Epithelial cell of esophagus (primary cell): ENCODE results near the gene SERPINA1.
A peak's percentile ranks its signal among the peaks of the same experiment; 100 is the strongest.

Source experiments
- DNase-seq: peaks from one replicate; pipeline ENCODE4 v3.0.0; 2010; ENCODE audit warnings: low read depth
- H3K4me3 ChIP-seq: 2 replicates; pipeline ENCODE4 v1.5.1; 2011; ENCODE audit warnings: mild to moderate bottlenecking, low read length, control low read depth
- CTCF ChIP-seq: IDR thresholded peaks from 2 replicates; pipeline ENCODE4 v1.5.1; 2011; ENCODE audit warnings: low read depth, mild to moderate bottlenecking, low read length, control low read depth, inconsistent platforms; ENCODE audit not compliant: insufficient read depth; ENCODE audit errors: missing control alignments

Gene SERPINA1

DNA sequence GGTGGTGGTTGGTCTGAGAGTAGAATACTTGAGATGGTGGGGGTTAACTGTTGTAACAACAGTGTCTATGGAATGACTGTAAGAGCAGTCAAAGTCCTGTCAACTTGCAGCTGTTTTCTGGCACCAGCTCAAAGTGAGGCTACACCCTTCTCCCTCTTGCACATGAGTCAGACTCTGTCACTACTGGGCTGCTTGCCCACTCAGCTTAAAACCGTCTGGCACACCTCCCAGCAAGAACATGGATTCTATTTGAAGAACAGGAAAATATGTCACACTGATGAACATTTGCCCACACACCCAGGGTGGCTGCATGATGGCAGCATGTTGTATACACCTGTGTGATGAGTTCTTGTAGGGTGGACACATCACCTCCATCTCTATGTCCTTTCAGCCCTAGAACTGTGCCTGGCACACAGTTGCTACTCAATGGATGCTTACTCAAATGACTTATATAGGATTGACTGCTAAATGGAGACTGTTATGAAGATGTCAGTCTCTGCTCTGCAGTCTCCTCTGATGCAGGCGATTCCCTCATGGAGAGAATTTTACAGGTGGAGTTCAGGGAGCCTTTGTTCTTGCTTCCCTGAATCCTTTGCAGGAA is 46.0 kb downstream of the SERPINA1 start:
- no peak for TF ChIP-seq CTCF
- DNase-seq: peak; percentile 100
- peak overlapping the region; percentile 13 for H3K4me3 ChIP-seq

DNA sequence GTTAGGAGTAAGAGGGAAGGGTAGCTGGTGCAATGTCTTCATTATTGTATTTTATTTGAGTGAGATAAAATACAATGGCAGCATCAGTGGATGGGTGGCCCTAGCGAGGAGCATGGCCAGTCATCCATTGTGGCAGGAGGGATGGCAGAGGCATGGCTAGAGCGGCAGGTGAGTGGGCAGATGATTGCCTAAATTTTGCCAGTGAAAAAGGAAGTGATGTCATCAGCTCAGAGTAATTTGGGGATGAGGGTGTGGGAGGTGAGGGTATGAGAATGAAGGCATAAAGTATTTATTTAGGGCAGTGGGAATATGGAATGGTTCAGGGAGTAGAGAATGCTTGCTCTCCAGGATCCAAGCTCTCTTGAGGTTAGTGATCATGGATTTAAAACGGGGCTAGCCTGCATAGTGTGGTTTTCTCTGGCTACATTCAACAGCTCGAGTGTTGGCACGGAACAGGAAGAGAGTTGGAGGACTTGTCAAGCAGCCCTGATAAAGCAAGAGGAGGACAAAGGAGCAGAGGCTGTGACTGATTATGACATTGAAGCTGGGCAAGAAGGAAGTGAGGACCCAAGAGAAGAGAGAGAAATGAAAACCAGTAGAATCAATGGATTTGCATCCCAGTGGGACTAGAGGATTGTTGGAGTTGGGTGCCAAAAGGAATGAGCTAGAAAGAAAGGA is 46.6 kb downstream of the SERPINA1 start:
- no peak for DNase-seq
- TF ChIP-seq CTCF: no peak
- peak overlapping the region; percentile 13 for H3K4me3 ChIP-seq

- no peak for DNase-seq
- no peak for TF ChIP-seq CTCF
- no peak overlapping the region for H3K4me3 ChIP-seq
These were observed 47.9 kb downstream of the SERPINA1 start for GRCh38 chr14:94340533-94340932.

DNA sequence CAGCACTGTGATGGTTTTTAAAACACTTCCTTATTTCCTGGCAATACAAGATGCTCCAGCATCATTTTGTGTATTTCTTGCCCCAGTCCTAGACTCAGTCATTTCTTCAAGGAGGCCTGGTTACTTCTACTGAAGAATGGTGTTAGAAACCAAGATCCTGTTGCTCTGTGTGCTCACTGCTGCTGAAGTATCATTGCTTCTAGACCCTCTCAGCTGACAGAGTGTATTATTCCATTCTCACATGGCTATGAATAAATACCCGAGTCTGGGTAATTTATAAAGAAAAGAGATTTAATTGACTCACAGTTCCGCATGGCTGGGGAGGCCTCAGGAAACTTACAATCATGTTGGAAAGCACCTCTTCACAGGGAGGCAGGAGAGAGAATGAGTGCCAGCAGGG is 50.4 kb downstream of the SERPINA1 start:
- H3K4me3 ChIP-seq: no peak overlapping the region
- no peak for DNase-seq
- no peak for TF ChIP-seq CTCF

- no peak for TF ChIP-seq CTCF
- peak; percentile 32 for DNase-seq
- no peak overlapping the region for H3K4me3 ChIP-seq
These were observed 51.1 kb downstream of the SERPINA1 start for GRCh38 chr14:94337274-94337673.

DNA sequence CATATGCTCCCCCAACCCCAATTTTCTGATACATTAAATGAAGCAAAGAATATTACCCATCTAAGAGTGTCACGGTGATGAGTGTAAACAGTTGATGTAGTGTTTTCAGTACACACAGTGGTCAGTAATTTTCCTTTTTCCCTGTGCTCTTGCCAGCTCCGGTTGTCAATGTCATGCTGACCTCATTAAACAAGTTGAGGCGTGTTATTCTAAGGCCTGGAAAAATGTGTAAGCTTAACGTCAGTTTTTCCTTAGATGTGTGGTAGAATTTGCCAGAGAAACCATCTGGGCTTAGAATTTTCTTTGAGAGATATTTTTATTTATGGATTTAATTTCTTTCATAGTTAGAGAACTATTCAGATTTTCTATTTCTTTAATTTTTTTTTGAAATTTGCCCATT is 53.5 kb downstream of the SERPINA1 start:
- no peak for TF ChIP-seq CTCF
- peak; percentile 90 for DNase-seq
- H3K4me3 ChIP-seq: no peak overlapping the region

DNA sequence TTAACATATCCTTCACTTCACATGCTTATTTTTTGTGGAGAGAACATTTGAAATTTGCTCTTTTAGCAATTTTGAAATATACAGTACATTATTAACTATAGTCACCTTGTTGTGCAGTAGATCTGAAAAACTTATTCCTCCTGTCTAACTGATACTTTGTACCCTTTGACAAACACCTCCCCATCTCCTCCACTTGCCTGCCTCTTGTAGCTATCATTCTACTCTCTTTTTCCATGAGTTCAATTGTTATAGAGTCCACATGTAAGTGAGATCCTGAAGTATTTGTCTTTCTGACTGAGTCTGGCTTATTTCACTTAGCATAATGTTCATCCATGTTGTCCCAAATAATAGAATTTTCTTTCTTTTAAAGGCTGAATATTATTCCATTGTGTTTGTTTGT is 55.8 kb downstream of the SERPINA1 start:
- no peak overlapping the region for H3K4me3 ChIP-seq
- DNase-seq: no peak
- no peak for TF ChIP-seq CTCF
